ENCODE data around the gene NCAPG2. TPM values are rescaled to one million over a fixed set of nuclear protein-coding genes. Genes with fewer than 3 reads are reported as not detected.
A peak's percentile ranks its signal among the peaks of the same experiment; 100 is the strongest.

Gene NCAPG2, protein sequence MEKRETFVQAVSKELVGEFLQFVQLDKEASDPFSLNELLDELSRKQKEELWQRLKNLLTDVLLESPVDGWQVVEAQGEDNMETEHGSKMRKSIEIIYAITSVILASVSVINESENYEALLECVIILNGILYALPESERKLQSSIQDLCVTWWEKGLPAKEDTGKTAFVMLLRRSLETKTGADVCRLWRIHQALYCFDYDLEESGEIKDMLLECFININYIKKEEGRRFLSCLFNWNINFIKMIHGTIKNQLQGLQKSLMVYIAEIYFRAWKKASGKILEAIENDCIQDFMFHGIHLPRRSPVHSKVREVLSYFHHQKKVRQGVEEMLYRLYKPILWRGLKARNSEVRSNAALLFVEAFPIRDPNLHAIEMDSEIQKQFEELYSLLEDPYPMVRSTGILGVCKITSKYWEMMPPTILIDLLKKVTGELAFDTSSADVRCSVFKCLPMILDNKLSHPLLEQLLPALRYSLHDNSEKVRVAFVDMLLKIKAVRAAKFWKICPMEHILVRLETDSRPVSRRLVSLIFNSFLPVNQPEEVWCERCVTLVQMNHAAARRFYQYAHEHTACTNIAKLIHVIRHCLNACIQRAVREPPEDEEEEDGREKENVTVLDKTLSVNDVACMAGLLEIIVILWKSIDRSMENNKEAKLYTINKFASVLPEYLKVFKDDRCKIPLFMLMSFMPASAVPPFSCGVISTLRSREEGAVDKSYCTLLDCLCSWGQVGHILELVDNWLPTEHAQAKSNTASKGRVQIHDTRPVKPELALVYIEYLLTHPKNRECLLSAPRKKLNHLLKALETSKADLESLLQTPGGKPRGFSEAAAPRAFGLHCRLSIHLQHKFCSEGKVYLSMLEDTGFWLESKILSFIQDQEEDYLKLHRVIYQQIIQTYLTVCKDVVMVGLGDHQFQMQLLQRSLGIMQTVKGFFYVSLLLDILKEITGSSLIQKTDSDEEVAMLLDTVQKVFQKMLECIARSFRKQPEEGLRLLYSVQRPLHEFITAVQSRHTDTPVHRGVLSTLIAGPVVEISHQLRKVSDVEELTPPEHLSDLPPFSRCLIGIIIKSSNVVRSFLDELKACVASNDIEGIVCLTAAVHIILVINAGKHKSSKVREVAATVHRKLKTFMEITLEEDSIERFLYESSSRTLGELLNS
- total RNA-seq: 5.6 and 9.6 TPM in 2 replicates

GRCh38 chr7:158704524-158705233 is at the start of gene NCAPG2:
NCAPG2 (minus strand) TSS chr7:158704804; CDS start chr7:158701899, 2,905 bp downstream.
- DNase-seq (ENCODE audit: low read depth in 2 of 2): peak; percentile 98

GRCh38 chr7:158753900-158754299 is 49.3 kb upstream of the NCAPG2 start:
- DNase-seq (ENCODE audit: low read depth in 2 of 2): no peak

- no peak for DNase-seq (ENCODE audit: low read depth in 2 of 2)
Measured at GRCh38 chr7:158751751-158752150, 47.1 kb upstream of the NCAPG2 start.

GRCh38 chr7:158751199-158751598 is 46.6 kb upstream of the NCAPG2 start:
- no peak for DNase-seq (ENCODE audit: low read depth in 2 of 2)

- no peak for DNase-seq (ENCODE audit: low read depth in 2 of 2)
Measured at GRCh38 chr7:158750702-158751101, 46.1 kb upstream of the NCAPG2 start.

- no peak for DNase-seq (ENCODE audit: low read depth in 2 of 2)
Measured at GRCh38 chr7:158749396-158749795, 44.8 kb upstream of the NCAPG2 start.

GRCh38 chr7:158748335-158748734 is 43.7 kb upstream of the NCAPG2 start:
- DNase-seq (ENCODE audit: low read depth in 2 of 2): no peak

- DNase-seq (ENCODE audit: low read depth in 2 of 2): no peak
Measured at GRCh38 chr7:158747408-158747807, 42.8 kb upstream of the NCAPG2 start.

DNA sequence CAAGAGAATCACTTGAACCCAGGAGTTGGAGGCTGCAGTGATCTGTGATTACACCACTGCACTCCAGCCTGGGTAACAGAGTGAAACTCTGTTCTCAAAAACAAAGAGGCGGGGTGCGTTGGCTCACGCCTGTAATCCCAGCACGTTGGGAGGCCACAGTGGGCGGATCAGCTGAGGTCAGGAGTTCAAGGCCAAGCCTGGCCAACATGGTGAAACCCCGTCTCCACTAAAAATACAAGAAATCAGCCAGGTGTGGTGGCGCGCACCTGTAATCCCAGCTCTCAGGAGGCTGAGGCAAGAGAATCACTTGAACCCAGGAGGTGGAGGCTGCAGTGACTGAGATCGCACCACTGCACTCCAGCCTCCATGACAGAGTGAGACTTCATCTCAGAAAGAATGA is 42.4 kb upstream of the NCAPG2 start:
- DNase-seq (ENCODE audit: low read depth in 2 of 2): no peak

DNA sequence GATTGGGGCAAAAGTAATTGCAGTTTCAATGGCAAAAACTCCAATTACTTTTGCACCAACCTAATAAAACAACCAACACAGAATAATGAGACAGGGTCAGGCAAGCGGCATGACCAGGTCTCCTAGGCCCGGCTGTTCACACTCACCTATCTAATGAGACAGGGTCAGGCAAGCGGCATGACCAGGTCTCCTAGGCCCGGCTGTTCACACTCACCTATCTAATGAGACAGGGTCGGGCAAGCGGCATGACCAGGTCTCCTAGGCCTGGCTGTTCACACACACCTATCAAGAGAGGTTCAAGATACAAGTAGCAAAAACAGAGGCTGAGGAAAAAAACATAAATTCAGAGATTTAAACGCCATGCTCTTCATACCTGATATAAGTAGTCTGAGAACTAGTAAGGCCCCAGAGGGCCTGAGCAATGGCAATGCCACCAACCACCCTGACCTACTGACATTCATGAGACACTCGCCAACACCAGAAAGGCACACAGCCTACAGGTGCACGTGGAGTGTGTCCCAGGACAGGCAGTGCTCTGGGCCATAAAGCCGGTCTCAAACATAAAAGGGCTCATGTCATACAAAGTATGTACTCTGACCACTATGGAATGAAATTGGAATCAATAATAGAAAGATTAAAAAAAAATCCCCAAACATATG is 40.6 kb upstream of the NCAPG2 start:
- DNase-seq (ENCODE audit: low read depth in 2 of 2): no peak

GRCh38 chr7:158744070-158744469 is 39.5 kb upstream of the NCAPG2 start:
- DNase-seq (ENCODE audit: low read depth in 2 of 2): no peak

GRCh38 chr7:158743219-158743618 is 38.6 kb upstream of the NCAPG2 start:
- DNase-seq (ENCODE audit: low read depth in 2 of 2): no peak

DNA sequence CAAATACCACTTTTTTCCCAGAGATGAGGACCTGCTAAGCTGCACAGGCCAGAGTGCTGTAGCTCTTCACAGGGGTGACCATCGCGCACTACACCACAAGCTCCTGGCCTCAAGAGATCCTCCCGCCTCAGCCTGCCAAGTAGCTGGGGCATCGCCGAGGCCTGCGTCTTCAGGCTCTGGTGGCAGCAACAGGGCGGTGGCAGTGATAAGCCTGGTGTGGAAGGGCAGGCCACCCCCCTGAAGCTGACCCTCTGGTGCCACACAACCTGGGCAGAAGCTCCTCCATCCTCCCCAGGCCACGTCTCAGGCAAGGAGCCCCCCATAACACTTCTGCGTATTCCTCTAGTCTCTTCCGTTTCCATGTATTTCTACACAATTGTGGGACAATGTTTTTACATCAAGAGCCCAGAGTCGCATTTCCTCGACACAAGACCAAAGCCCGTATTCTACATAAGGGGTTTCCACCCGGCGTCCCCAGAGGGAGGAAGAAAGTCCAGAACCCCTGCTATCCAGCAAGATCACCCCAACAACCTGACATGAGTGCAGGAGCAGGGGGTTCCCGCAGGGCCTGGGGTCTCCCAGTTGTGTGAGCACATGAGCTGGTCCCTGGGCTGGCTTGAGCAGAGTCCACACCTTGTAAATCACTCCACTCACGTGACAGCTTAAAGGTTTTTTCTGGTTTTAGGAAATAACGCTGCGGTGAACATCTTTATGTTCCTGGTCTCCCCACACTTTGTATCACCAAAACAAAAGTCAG is 37.6 kb upstream of the NCAPG2 start:
- no peak for DNase-seq (ENCODE audit: low read depth in 2 of 2)

DNA sequence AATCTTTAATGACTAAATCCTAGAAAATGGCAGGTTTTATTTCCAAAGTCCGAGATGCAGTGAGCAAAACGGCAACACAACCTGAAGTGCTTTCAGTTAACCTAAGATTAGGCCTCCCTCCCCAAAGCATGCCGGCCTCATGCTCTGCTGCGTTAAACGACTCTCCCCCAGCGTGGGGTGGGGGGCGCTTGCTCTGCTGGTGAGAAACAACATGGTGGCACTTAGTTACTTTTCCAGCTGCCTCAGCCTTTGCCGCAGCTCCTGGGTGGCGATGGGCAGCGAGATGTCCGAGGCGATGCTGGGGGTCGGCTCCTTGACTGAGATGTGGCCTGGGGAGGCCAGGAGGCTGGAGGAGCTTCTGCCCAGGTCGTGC is 36.7 kb upstream of the NCAPG2 start:
- DNase-seq (ENCODE audit: low read depth in 2 of 2): no peak

- DNase-seq (ENCODE audit: low read depth in 2 of 2): peak; percentile 56 to 94
Measured at GRCh38 chr7:158740657-158741293, 36.2 kb upstream of the NCAPG2 start.

DNA sequence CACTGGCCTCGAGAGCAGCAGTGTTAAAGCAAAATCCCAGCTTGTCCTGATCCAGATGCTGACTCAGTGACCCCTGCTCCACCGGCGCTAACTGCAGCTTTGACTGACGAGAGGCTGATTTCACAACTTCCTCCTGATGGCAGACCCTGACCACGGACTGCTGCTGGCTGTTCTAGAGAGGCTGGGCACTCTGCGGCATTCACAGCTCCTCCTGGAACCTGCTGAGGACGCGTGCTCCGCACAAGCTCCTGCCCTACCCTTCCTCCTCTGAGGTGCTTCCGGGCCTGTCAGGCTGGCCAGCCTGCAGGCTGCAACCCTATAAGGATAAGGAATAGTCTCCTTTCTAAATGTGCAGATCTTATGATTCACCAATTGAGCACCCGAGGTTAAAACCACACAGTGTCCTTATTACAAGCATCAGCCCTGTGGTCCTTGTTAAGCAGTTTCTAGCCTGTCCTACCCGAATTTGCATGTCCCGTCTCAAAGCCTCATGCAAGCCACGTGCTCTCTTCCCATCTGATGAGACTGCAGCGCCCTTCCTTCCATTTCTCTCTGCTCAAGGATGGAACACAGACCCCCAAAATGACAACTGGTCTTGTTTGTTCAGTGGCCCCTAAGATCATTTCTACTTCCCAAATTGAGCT is 35.5 kb upstream of the NCAPG2 start:
- DNase-seq (ENCODE audit: low read depth in 2 of 2): peak; percentile 84 to 85

- no peak for DNase-seq (ENCODE audit: low read depth in 2 of 2)
Measured at GRCh38 chr7:158738841-158739240, 34.2 kb upstream of the NCAPG2 start.

DNA sequence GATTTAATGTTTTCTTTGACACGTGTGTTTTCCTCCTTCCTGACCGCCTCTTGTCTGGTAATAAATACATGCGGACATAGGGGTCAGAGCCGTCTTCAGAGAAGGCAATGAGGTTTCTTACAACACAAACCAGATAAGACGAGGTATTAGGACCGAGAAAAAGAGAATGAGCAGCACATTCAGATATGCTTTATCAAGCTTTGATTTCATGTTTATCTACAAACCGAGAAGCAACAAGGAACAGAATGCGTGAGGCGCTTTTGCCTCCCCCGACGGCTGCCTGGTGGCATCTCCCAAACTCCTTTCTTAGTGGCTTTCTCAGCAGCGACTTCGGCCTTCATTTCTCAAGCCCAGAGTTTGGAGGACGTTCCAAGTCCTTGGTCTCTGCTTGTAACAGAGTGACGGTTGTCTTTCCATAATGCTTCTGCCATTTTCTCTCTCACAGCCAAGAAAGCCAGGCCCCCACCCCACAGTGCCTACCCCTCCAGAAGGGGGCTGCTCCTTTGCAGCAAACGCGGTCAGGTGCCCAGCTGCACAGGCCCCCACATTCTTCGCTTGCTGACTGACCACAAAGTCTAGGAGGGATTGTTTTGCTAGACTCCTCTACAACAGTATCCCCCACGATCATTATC is 32.6 kb upstream of the NCAPG2 start:
- no peak for DNase-seq (ENCODE audit: low read depth in 2 of 2)

- DNase-seq (ENCODE audit: low read depth in 2 of 2): no peak
Measured at GRCh38 chr7:158735935-158736334, 31.3 kb upstream of the NCAPG2 start.
